ENCODE data around the gene ZNF74.
"Not testable (repeated sequence)": the region's sequence is repeated elsewhere in the genome, so short reads cannot be mapped to it uniquely, and the experiment has no call there.

ZNF74 gene
- total RNA-seq, result 0.35 to 7.3 (median 4.7) reads per million in 18 experiments

- DNase-seq, result peak; percentile 93 to 96
Measured at GRCh38 chr22:20393705-20394476, at the start of gene ZNF74. ZNF74 (plus strand) TSS chr22:20394151; CDS start chr22:20394629, 478 bp downstream.

- not testable (repeated sequence) for DNase-seq
Measured at GRCh38 chr22:20346553-20346952, 47.4 kb upstream of the ZNF74 start.

- not testable (repeated sequence) for DNase-seq
Measured at GRCh38 chr22:20352536-20352935, 41.4 kb upstream of the ZNF74 start.

DNA sequence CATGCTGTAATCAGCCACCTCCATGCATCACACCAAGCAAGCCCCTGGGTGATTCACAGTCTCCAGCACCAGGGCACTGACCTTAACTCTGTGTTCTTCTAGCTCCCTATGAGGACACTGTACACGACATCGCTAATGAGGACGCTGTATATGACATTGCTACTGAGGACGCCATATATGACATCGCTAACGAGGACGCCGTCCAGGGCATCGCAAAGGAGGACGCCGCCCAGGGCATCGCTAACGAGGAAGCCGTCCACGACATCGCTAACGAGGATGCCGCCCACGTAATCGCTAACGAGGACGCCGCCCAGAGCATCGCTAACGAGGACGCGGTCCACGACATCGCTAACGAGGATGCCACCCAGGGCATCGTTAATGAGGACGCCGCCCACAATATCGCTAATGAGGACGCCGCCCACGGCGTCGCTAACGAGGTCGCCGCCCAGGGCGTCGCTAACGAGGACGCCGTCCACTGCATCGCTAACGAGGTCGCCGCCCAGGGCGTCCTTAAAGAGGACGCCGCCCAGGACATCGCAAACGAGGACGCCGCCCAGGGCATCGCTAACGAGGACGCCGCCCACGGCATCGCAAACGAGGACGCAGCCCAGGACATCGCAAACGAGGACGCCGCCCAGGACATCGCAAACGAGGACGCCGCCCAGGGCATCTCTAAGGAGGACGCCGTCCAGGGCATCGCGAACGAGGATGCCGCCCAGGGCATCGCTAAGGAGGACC, 39.5 kb upstream of the ZNF74 start:
- no peak for DNase-seq

DNA sequence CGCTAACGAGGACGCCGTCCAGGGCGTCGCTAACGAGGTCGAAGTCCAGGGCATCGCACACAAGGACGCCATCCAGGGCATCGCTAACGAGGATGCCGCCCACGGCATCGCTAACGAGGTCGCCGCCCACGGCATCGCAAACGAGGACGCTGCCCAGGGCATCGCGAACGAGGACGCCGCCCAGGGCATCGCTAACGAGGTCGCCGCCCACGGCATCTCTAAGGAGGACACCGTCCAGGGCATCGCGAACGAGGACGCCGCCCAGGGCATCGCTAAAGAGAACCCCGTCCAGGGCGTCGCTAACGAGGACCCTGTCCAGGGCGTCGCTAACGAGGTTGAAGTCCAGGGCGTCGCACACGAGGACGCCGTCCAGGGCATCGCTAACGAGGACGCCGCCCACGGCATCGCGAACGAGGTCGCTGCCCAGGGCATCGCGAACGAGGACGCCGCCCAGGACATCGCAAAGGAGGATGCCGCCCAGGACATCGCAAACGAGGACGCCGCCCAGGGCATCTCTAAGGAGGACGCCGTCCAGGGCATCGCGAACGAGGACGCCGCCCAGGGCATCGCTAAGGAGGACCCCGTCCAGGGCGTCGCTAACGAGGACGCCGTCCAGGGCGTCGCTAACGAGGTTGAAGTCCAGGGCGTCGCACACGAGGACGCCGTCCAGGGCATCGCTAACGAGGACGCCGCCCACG, 37.9 kb upstream of the ZNF74 start:
- DNase-seq, result not testable (repeated sequence)

DNA sequence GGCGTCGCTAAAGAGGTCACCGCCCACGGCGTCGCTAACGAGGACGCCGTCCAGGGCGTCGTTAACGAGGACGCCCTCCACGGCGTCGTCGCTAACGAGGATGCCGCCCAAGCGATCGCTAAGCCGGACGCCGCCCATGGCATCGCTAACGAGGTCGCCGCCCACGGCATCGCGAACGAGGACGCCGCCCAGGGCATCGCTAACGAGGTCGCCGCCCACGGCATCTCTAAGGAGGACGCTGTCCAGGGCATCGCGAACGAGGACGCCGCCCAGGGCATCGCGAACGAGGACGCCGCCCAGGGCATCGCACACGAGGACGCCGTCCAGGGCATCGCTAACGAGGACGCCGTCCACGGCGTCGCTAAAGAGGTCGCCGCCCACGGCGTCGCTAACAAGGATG, 37.0 kb upstream of the ZNF74 start:
- not testable (repeated sequence) for DNase-seq

- DNase-seq, result not testable (repeated sequence)
Measured at GRCh38 chr22:20357967-20358366, 36.0 kb upstream of the ZNF74 start.

- not testable (repeated sequence) for DNase-seq
Measured at GRCh38 chr22:20358503-20359239, 35.3 kb upstream of the ZNF74 start.

DNA sequence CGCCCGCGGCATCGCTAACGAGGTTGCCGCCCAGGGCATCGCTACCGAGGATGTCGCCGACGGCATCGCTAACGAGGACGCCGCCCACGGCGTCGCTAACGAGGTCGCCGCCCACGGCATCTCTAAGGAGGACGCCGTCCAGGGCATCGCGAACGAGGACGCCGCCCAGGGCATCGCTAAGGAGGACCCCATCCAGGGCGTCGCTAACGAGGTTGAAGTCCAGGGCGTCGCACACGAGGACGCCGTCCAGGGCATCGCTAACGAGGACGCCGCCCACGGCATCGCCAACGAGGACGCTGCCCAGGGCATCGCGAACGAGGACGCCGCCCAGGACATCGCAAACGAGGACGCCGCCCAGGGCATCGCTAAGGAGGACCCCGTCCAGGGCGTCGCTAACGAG, 33.7 kb upstream of the ZNF74 start:
- DNase-seq, result not testable (repeated sequence)

- not testable (repeated sequence) for DNase-seq
Measured at GRCh38 chr22:20360866-20361751, 32.8 kb upstream of the ZNF74 start.

- not testable (repeated sequence) for DNase-seq
Measured at GRCh38 chr22:20361752-20362229, 32.2 kb upstream of the ZNF74 start.

DNA sequence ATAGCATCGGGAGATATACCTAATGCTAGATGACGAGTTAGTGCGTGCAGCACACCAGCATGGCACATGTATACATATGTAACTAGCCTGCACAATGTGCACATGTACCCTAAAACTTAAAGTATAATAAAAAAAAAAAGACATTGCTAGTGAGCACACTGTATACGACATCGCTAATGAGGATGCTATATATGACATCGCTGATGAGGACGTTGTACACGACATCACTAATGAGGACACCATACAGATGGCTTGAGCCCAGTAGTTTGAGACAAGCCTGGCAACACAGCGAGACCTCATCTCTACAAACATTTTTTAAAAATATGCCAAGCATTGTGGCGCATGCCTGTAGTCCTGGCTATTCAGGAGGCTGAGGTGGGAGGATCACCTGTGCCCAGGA, 31.5 kb upstream of the ZNF74 start:
- DNase-seq, result peak in 1 of 2 donors; percentile 3

DNA sequence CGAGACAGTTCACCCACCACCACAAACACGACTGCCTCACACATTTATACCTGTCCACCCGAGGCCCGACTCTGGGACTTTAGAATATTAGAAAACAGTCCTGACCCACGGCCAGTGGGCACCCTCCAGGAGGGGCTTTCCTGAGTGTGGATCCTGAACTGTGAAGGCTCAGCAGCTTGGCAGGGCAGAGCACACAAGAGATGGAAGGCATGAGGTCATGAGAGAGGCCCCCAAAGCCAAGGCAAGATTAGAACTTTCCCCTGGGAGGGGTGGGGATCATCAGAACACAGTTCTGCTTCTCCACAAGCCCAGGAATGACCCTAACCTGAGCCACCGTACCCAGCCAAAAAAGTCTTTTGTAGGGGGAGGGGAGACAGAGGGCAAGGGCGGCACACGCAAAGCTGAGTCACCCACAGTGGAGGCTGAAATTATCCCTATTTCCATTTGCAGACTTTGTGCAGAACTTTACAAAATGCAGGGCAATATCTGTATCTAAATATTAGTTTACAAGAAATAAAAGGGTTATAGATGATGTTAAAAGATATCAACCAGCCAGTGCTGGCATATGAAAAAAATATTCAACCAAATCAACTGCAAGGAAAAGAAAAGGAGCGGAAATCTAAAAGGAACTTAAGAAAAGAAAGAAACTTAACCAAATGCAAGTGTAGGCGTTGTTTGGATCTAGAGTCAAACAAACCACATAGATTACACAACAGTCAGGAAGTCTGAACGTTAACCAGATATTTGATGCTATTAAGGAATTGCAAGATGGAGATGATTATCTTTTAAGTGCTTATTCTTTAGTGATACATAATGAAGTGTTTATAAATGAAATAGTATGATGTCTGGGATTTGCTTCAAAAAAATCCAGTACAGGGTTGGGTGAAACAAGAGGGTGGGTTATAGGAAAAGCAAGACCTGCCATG, 29.4 kb upstream of the ZNF74 start:
- DNase-seq, result peak in 1 of 2 donors; percentile 64

- not testable (repeated sequence) for DNase-seq
Measured at GRCh38 chr22:20366841-20367240, 27.1 kb upstream of the ZNF74 start.

DNA sequence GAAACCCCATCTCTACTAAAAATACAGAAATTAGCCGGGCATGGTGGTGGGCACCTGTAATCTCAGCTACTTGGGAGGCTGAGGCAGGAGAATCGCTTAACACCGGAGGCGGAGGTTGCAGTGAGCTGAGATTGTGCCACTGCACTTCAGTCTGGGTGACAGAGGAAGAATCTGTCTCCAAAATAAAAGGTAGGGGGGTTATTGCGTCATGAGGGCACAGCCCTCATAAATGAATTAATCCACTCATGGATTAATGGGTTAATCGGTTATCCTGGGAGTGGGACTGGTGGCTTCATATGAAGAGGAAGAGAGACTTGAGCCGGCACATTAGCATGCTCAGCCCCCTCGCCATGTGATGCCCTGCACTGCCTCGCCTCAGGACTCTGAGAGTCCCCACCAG, 25.1 kb upstream of the ZNF74 start:
- DNase-seq, result not testable (repeated sequence)

DNA sequence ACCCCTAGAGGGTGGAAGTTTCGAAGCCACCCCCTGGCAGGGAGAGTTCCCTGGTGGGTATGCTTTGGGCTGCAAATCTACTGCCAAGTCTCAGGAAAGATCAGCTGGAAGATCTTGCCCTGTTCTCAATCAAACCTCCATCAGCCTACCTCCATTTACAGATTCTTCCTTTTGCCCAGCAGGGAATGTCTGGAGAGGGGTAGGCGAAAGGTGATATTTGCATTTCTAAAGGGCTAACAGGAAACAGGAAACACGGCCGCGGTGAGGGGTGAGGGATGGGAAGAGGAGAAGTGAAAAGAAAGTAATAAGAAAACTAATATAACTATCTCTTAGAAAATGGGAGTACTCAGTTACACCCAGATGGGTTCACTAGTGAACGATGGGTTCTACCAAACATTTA, 22.3 kb upstream of the ZNF74 start:
- not testable (repeated sequence) for DNase-seq

DNA sequence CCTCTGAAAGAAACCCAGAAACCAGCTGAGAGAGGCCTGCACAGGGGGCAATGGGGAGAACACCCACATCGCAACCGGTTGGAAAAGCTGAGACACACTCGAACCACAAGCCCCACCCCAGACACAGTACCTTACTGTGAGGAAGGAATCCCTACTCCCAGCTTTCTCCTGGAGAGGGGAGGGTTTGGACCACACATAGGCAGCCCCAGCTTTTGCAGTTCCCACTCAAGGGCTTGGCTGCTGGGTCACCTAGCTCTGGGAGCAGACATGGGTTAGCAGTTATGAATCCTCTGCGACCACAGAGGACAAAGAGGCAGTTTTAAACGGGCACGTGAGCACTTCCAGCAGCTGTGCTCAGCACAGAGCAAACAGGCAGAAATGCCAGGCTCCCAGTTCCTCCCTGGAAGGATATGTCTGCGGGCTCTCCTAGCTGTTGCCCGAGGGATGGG, 21.5 kb upstream of the ZNF74 start:
- not testable (repeated sequence) for DNase-seq

DNA sequence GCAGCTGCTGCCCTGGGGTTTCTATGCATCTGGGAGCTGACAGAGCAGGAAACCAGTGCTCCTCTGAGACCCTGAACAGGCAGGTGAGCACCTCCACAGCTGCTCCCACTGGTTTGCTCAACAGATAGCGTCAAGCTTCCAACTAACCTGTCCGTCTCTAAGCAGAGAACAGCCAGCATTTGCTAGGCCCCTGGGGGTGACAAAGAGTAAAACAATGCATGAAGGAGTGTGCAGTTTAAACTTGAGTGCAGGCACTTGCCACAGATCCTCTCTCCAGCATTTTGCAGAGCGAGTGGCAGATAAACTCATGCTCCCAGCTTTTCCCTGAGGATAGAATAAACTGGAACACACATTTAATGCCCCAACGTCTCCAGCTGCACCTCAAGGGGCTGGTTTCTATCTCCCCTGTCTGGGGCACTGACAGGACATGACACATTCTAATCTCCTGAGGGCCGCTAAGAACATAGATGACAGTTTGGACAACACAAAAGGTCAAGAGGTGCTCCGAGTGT, 20.7 kb upstream of the ZNF74 start:
- DNase-seq, result not testable (repeated sequence)

- DNase-seq, result not testable (repeated sequence)
Measured at GRCh38 chr22:20374130-20374529, 19.8 kb upstream of the ZNF74 start.

- not testable (repeated sequence) for DNase-seq
Measured at GRCh38 chr22:20376281-20376680, 17.7 kb upstream of the ZNF74 start.

Data from inflammatory macrophage (primary cell).